Measurements from ENCODE around the gene ENTREP3. TPM values are rescaled to one million over a fixed set of nuclear protein-coding genes. Genes with fewer than 3 reads are reported as not detected.

Gene ENTREP3
- total RNA-seq, 1 experiment from 2014 or later = 69.9 TPM

GRCh38 chr1:155228096-155228427 is 27.2 kb downstream of the ENTREP3 start:
- peak overlapping the region; percentile 88 for H3K4me2 ChIP-seq (ENCODE audit: low read length)
- H3K9ac ChIP-seq (ENCODE audit: low read length) = peak overlapping the region; percentile 78
- H4K20me1 ChIP-seq (ENCODE audit: insufficient read depth) = no peaks in the 10 kb centered on the region
- ChIA-PET CTCF (interaction anchor here (1.3 kb wide), 1 partner anchor 24 kb away, joined by 3 read pairs; no protein-coding TSS in a partner anchor), RAD21 (ENCODE audit: low non-redundant PET in 1 of 2, low total read pairs in 2 of 2, uncharacterized antibody in 2 of 2, unreplicated experiment in 2 of 2) (no interaction called here), POLR2A (interaction anchor here (1.9 kb wide), 1 partner anchor 16 kb away, joined by 7 read pairs; no protein-coding TSS in a partner anchor)
- no peak for DNase-seq (ENCODE audit: low read depth, low spot score)
- H3K36me3 ChIP-seq (ENCODE audit: control insufficient read depth in 1 of 2, insufficient read depth in 2 of 2, low read length in 2 of 2) = no peaks in the 10 kb centered on the region
- peak overlapping the region; percentile 62 for H3K27ac ChIP-seq (ENCODE audit: low read depth, low read length)
- TF ChIP-seq YY1 (IDR thresholded peaks at IDR 0.05; ENCODE audit: extremely low read depth, insufficient replicate concordance, low read depth, low read length) (no peak), FOSL1 (IDR thresholded peaks at IDR 0.05; ENCODE audit: low read depth) (no peak), JUND (IDR thresholded peaks at IDR 0.05) (no peak), SRF (IDR thresholded peaks at IDR 0.05; ENCODE audit: low read depth) (no peak)
- TF ChIP-seq, protein P1, sequence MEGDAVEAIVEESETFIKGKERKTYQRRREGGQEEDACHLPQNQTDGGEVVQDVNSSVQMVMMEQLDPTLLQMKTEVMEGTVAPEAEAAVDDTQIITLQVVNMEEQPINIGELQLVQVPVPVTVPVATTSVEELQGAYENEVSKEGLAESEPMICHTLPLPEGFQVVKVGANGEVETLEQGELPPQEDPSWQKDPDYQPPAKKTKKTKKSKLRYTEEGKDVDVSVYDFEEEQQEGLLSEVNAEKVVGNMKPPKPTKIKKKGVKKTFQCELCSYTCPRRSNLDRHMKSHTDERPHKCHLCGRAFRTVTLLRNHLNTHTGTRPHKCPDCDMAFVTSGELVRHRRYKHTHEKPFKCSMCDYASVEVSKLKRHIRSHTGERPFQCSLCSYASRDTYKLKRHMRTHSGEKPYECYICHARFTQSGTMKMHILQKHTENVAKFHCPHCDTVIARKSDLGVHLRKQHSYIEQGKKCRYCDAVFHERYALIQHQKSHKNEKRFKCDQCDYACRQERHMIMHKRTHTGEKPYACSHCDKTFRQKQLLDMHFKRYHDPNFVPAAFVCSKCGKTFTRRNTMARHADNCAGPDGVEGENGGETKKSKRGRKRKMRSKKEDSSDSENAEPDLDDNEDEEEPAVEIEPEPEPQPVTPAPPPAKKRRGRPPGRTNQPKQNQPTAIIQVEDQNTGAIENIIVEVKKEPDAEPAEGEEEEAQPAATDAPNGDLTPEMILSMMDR (IDR thresholded peaks at IDR 0.05 in 2 of 3, conservative IDR thresholded peaks at IDR 0.05 in 1 of 3; ENCODE audit: borderline replicate concordance in 1 of 3, insufficient read depth in 1 of 3, low read depth in 2 of 3, low read length in 2 of 3) = no peak
- TF ChIP-seq, protein P2, sequence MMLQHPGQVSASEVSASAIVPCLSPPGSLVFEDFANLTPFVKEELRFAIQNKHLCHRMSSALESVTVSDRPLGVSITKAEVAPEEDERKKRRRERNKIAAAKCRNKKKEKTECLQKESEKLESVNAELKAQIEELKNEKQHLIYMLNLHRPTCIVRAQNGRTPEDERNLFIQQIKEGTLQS (IDR thresholded peaks at IDR 0.05) = no peak
- TF ChIP-seq, protein P3, sequence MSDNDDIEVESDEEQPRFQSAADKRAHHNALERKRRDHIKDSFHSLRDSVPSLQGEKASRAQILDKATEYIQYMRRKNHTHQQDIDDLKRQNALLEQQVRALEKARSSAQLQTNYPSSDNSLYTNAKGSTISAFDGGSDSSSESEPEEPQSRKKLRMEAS (IDR thresholded peaks at IDR 0.05) = no peak
- BruUV-seq (replicated peaks) = TSS peak; percentile 93
- no peaks in the 10 kb centered on the region for H3K27me3 ChIP-seq (ENCODE audit: insufficient read depth, low read length)
- no peak overlapping the region for H2AFZ ChIP-seq (ENCODE audit: low read depth, low read length, poor library complexity, severe bottlenecking)
- peaks cover 11% of the 10 kb centered on the region for H3K79me2 ChIP-seq (ENCODE audit: insufficient read depth, low read length)
- H3K9me2 ChIP-seq (ENCODE audit: insufficient read depth) = no peaks in the 10 kb centered on the region
- peaks cover 17 to 43% of the 10 kb centered on the region in 2 experiments for H3K4me1 ChIP-seq (ENCODE audit: control insufficient read depth in 1 of 2, insufficient read depth in 2 of 2, low read length in 2 of 2)
- no peaks in the 10 kb centered on the region for H3K9me3 ChIP-seq (ENCODE audit: control insufficient read depth in 1 of 2, insufficient read depth in 1 of 2, low read depth in 1 of 2, low read length in 2 of 2)
- peak overlapping the region; percentile 29 to 69 for H3K4me3 ChIP-seq (replicated peaks in 1 of 2; ENCODE audit: low read depth in 1 of 2, low read length in 2 of 2)
- ATAC-seq = no peak
- intact Hi-C loops (cut with micrococcal nuclease) = no loop called here

Measured in HCT116 (cell line).